Vagina (tissue), 2 donors: ENCODE data around the gene GRK5.

Source experiments
- CTCF ChIP-seq, 3 experiments: fragments of 450-650 bp in 2 of 3; fragments of 200-600 bp in 1 of 3; sonication (generic) in 1 of 3; IDR thresholded peaks; one replicate each; pipeline ENCODE4 v1.5.1; 2017 to 2019; ENCODE audit warnings: antibody characterized with exemption in 3 of 3, mild to moderate bottlenecking in 2 of 3, moderate library complexity in 2 of 3
- POLR2A ChIP-seq, 2 donors: fragments of 450-650 bp; IDR thresholded peaks; one replicate each; pipeline ENCODE4 v1.6.1; 2017; ENCODE audit warnings: antibody characterized with exemption in 2 of 2, mild to moderate bottlenecking in 2 of 2, moderate library complexity in 2 of 2
- POLR2AphosphoS5 ChIP-seq, 2 donors: sonication (generic); formaldehyde crosslinking; IDR thresholded peaks; one replicate each; pipeline ENCODE4 v1.9.0; 2017; ENCODE audit warnings: antibody characterized with exemption in 2 of 2, mild to moderate bottlenecking in 2 of 2, low read depth in 1 of 2; ENCODE audit not compliant: insufficient read depth in 1 of 2

DNA sequence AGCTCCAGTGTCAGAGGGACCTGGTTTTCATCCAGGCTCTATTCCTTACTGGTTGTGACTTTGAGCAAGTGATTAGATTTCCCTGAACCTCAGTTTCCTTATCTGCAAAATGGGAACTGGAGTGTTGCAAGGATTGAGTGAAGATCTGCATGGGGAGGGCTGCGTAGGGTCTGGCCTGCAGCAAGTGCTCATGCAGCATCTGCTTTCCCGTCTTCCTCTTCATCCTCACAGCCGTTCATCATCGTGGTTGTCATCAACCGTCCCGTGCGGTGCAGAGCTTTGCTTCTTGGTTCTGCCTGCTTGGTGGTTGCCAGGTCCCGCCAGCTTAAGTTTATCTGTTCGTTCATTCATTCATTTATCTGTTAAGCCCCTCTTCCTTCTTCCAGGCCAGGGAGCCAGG lies 135.0 kb downstream of the GRK5 start:
- TF ChIP-seq CTCF (IDR thresholded peaks at IDR 0.05) = no peak
- no peak for TF ChIP-seq POLR2A (IDR thresholded peaks at IDR 0.05)
- no peak for TF ChIP-seq POLR2AphosphoS5 (IDR thresholded peaks at IDR 0.05; ENCODE audit: insufficient read depth in 1 of 2, low read depth in 1 of 2)
